GM12878 (cell line): ENCODE results near the gene CEACAM3. TPM values are rescaled to one million over a fixed set of nuclear protein-coding genes. Genes with fewer than 3 reads are reported as not detected.

Experiments
- ATAC-seq: fragments of 200-7000 bp; cut with Tn5 transposase; 3 replicates; pipeline ENCODE4 v1.9.1; 2020; ENCODE audit warnings: mild to moderate bottlenecking, moderate library complexity
- BruUV-seq: library from RNA; stranded (reverse); fragments of 400-500 nt; replicated peaks from 2 replicates; lab custom pipeline; 2021; lab: Mats Ljungman, UMichigan
- CTCF ChIA-PET: fragments of 300-600 bp; sonication (Branson Sonifier 250); formaldehyde crosslinking; extraction: SDS; loops from one replicate; lab custom pipeline; 2021; ENCODE audit warnings: inconsistent platforms; lab: Yijun Ruan, JAX
- POLR2A ChIA-PET: fragments of 350-600 bp; formaldehyde crosslinking; extraction: SDS; loops from one replicate; lab custom pipeline; 2021; ENCODE audit warnings: inconsistent platforms; lab: Charles Lee
- RAD21 ChIA-PET: fragments of 300-600 bp; sonication (Branson Sonifier 250); formaldehyde crosslinking; loops from one replicate; lab custom pipeline; 2023; ENCODE audit warnings: antibody characterized with exemption; ENCODE audit not compliant: unreplicated experiment; lab: Charles Lee
- SMC1A ChIA-PET: fragments of 300-600 bp; sonication (Branson Sonifier 250); formaldehyde crosslinking; loops from one replicate; lab custom pipeline; 2023; ENCODE audit not compliant: unreplicated experiment, uncharacterized antibody; lab: Charles Lee
- DNase-seq: peaks from one replicate; pipeline ENCODE4 v3.0.0-alpha.2; 2011; ENCODE audit warnings: low read depth, low spot score
- FAIRE-seq: peaks from 3 replicates; lab custom pipeline; 2011; peaks lifted over from hg19 to GRCh38; lab: Jason Lieb, UNC
- H2AFZ ChIP-seq: 2 replicates; pipeline ENCODE4 v1.6.0; 2011; ENCODE audit warnings: low read depth, low read length, control low read depth; ENCODE audit not compliant: control insufficient read depth
- H3K27ac ChIP-seq: 2 replicates; pipeline ENCODE4 v1.5.1; 2011; ENCODE audit warnings: control low read depth; ENCODE audit not compliant: control insufficient read depth, insufficient read depth
- H3K27me3 ChIP-seq, 2 experiments: replicated peaks in 1 of 2; 2 replicates each; pipeline versions ENCODE4 v1.6.0 to v1.6.1; 2011; ENCODE audit warnings: low read length in 1 of 2; ENCODE audit not compliant: control insufficient read depth in 2 of 2, insufficient read depth in 2 of 2
- H3K36me3 ChIP-seq, 2 experiments: 2 replicates each; pipeline ENCODE4 v1.5.1; 2011; ENCODE audit warnings: low read length in 1 of 2; ENCODE audit not compliant: control insufficient read depth in 2 of 2, insufficient read depth in 2 of 2
- H3K4me1 ChIP-seq: 2 replicates; pipeline ENCODE4 v1.6.1; 2011; ENCODE audit warnings: mild to moderate bottlenecking, low read length, moderate library complexity, mixed read lengths; ENCODE audit not compliant: control insufficient read depth, insufficient read depth
- H3K4me2 ChIP-seq: 2 replicates; pipeline ENCODE4 v1.6.0; 2011; ENCODE audit warnings: control low read depth; ENCODE audit not compliant: control insufficient read depth, insufficient read depth
- H3K4me3 ChIP-seq: fragments of 200-600 bp; sonication (generic); 2 replicates; pipeline ENCODE4 v1.5.1; 2016
- H3K79me2 ChIP-seq: 2 replicates; pipeline ENCODE4 v1.6.0; 2011; ENCODE audit warnings: low read length; ENCODE audit not compliant: control insufficient read depth, insufficient read depth
- H3K9ac ChIP-seq: 2 replicates; pipeline ENCODE4 v1.8.0; 2011; ENCODE audit warnings: low read length, control low read depth, mixed read lengths; ENCODE audit not compliant: control insufficient read depth, insufficient read depth
- H3K9me3 ChIP-seq: replicated peaks from 3 replicates; pipeline ENCODE4 v1.5.1; 2011; ENCODE audit warnings: mild to moderate bottlenecking, low read length; ENCODE audit not compliant: control insufficient read depth, insufficient read depth
- H4K20me1 ChIP-seq: 2 replicates; pipeline ENCODE4 v1.6.0; 2011; ENCODE audit not compliant: control insufficient read depth, insufficient read depth
- EGR1 ChIP-seq, 2 experiments: IDR thresholded peaks; 1 replicate in 1 of 2; 2 replicates in 1 of 2; pipeline ENCODE4 v1.6.1; 2011 to 2012; ENCODE audit warnings: low read depth in 2 of 2, low read length in 2 of 2, borderline replicate concordance in 1 of 2, mild to moderate bottlenecking in 1 of 2, moderate library complexity in 1 of 2
- PML ChIP-seq: IDR thresholded peaks from 2 replicates; pipeline ENCODE4 v1.6.1; 2012; ENCODE audit warnings: low read length, inconsistent platforms
- SMARCA5 ChIP-seq: fragments of 450-650 bp; IDR thresholded peaks from 2 replicates; pipeline ENCODE4 v1.6.1; 2017; ENCODE audit warnings: mild to moderate bottlenecking
- TARDBP ChIP-seq: IDR thresholded peaks from 2 replicates; pipeline ENCODE4 v1.6.1; 2016; ENCODE audit warnings: borderline replicate concordance
- WGBS: methylation state at CpG from one replicate; pipeline ENCODE4 v1.1.6; 2016; ENCODE audit warnings: low lambda C conversion rate; ENCODE audit not compliant: insufficient replicate concordance, insufficient coverage; ENCODE audit errors: missing lambda C conversion rate; 5-methylcytosine and 5-hydroxymethylcytosine counted together
- in situ Hi-C: fragments of 300-500 bp; cut with MboI; formaldehyde crosslinking; loops from 9 replicates; pipeline ENCODE4 v1.14.3; 2018; ENCODE audit warnings: mixed read lengths
- intact Hi-C: fragments of 100-400 bp; cut with micrococcal nuclease; formaldehyde crosslinking; loops from one replicate; pipeline ENCODE4 v1.14.2; 2022; ENCODE audit not compliant: unreplicated experiment
- polyA plus RNA-seq, 11 experiments: library from polyadenylated mRNA; depleted of rRNA in 4 of 11; unstranded in 6 of 11; stranded (reverse) in 5 of 11; fragments of >200 nt; fragmentation: Nextera tagmentation in 4 of 11; fragmentation: Illumina TruSeq in 1 of 11; extraction: Ambion mirVana in 4 of 11; extraction: Trizol in 1 of 11; gene quantifications; 1 replicate in 1 of 11; 2 replicates in 10 of 11; pipeline versions ENCODE4 v1.2.1 to v1.2.3, GENCODE V29; 2011 to 2016; ENCODE audit warnings: inconsistent platforms in 2 of 11, missing spikeins in 2 of 11, low read depth in 1 of 11
- total RNA-seq, 4 experiments: library from RNA; depleted of rRNA in 3 of 4; stranded (reverse); fragments of >200 nt in 3 of 4; fragmentation: Illumina TruSeq in 1 of 4; extraction: Trizol in 1 of 4; gene quantifications; 2 replicates each; pipeline versions ENCODE4 v1.2.1 to v1.2.3, GENCODE V29; 2013 to 2021
- TF ChIP-seq, protein P1 (sequence below): fragments of 450-650 bp; IDR thresholded peaks from 2 replicates; pipeline ENCODE4 v1.6.1; 2017; ENCODE audit warnings: mild to moderate bottlenecking, moderate library complexity
- TF ChIP-seq, protein P2 (sequence below): IDR thresholded peaks from 2 replicates; pipeline ENCODE4 v1.6.1; 2012; ENCODE audit warnings: improper control_type of control experiment, low read depth, low read length; ENCODE audit not compliant: insufficient replicate concordance

Gene CEACAM3
- total and polyA plus RNA-seq, 10 of the 15 experiments (the other 5 are each of a cell fraction or from before 2014, with no cell fraction given): not detected

DNA sequence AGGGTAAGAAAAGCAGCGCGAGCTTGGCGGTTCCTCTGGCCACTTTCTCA, 48.4 kb downstream of the CEACAM3 start, which contains the start of gene DMRTC2:
DMRTC2 (plus strand) TSS at position 42 of the 50 bp plus-strand sequence. CDS start 2,387 bp downstream, outside the sequence.
- POLR2A ChIA-PET: no interaction called here
- intact Hi-C loops: no loop called here
- no peaks in the 10 kb centered on the region for H3K36me3 ChIP-seq
- no peak within 1 kb of the TSS for H3K9ac ChIP-seq
- H3K4me3 ChIP-seq: no peak within 1 kb of the TSS
- 98% methylated on average over 3 of the region's 3 CpGs for WGBS
- H3K4me1 ChIP-seq: no peaks in the 10 kb centered on the region
- no peak within 1 kb of the TSS for H2AFZ ChIP-seq
- no peak for ATAC-seq
- H3K9me3 ChIP-seq: no peaks in the 10 kb centered on the region
- no peaks in the 10 kb centered on the region for H3K79me2 ChIP-seq
- in situ Hi-C loops: no loop called here
- TF ChIP-seq TARDBP (no peak), EGR1 (IDR thresholded peaks at IDR 0.05; ENCODE audit: borderline replicate concordance in 1 of 2, low read depth in 2 of 2, low read length in 2 of 2) (no peak), PML (no peak), SMARCA5 (no peak)
- TF ChIP-seq, protein P1, sequence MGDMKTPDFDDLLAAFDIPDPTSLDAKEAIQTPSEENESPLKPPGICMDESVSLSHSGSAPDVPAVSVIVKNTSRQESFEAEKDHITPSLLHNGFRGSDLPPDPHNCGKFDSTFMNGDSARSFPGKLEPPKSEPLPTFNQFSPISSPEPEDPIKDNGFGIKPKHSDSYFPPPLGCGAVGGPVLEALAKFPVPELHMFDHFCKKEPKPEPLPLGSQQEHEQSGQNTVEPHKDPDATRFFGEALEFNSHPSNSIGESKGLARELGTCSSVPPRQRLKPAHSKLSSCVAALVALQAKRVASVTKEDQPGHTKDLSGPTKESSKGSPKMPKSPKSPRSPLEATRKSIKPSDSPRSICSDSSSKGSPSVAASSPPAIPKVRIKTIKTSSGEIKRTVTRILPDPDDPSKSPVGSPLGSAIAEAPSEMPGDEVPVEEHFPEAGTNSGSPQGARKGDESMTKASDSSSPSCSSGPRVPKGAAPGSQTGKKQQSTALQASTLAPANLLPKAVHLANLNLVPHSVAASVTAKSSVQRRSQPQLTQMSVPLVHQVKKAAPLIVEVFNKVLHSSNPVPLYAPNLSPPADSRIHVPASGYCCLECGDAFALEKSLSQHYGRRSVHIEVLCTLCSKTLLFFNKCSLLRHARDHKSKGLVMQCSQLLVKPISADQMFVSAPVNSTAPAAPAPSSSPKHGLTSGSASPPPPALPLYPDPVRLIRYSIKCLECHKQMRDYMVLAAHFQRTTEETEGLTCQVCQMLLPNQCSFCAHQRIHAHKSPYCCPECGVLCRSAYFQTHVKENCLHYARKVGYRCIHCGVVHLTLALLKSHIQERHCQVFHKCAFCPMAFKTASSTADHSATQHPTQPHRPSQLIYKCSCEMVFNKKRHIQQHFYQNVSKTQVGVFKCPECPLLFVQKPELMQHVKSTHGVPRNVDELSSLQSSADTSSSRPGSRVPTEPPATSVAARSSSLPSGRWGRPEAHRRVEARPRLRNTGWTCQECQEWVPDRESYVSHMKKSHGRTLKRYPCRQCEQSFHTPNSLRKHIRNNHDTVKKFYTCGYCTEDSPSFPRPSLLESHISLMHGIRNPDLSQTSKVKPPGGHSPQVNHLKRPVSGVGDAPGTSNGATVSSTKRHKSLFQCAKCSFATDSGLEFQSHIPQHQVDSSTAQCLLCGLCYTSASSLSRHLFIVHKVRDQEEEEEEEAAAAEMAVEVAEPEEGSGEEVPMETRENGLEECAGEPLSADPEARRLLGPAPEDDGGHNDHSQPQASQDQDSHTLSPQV: no peak
- TF ChIP-seq, protein P2, sequence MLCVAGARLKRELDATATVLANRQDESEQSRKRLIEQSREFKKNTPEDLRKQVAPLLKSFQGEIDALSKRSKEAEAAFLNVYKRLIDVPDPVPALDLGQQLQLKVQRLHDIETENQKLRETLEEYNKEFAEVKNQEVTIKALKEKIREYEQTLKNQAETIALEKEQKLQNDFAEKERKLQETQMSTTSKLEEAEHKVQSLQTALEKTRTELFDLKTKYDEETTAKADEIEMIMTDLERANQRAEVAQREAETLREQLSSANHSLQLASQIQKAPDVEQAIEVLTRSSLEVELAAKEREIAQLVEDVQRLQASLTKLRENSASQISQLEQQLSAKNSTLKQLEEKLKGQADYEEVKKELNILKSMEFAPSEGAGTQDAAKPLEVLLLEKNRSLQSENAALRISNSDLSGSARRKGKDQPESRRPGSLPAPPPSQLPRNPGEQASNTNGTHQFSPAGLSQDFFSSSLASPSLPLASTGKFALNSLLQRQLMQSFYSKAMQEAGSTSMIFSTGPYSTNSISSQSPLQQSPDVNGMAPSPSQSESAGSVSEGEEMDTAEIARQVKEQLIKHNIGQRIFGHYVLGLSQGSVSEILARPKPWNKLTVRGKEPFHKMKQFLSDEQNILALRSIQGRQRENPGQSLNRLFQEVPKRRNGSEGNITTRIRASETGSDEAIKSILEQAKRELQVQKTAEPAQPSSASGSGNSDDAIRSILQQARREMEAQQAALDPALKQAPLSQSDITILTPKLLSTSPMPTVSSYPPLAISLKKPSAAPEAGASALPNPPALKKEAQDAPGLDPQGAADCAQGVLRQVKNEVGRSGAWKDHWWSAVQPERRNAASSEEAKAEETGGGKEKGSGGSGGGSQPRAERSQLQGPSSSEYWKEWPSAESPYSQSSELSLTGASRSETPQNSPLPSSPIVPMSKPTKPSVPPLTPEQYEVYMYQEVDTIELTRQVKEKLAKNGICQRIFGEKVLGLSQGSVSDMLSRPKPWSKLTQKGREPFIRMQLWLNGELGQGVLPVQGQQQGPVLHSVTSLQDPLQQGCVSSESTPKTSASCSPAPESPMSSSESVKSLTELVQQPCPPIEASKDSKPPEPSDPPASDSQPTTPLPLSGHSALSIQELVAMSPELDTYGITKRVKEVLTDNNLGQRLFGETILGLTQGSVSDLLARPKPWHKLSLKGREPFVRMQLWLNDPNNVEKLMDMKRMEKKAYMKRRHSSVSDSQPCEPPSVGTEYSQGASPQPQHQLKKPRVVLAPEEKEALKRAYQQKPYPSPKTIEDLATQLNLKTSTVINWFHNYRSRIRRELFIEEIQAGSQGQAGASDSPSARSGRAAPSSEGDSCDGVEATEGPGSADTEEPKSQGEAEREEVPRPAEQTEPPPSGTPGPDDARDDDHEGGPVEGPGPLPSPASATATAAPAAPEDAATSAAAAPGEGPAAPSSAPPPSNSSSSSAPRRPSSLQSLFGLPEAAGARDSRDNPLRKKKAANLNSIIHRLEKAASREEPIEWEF: no peak
- TF ChIP-seq, all 136 proteins: peak for 0
- Histone ChIP-seq H3K27ac (no peak within 1 kb of the TSS), H3K4me2 (no peak within 1 kb of the TSS), H3K27me3 (peaks cover 0 to 1% of the 10 kb centered on the region in 2 experiments; a peak in 2 of 4 replicates), H4K20me1 (no peaks in the 10 kb centered on the region)
- no TSS peak for BruUV-seq
- ChIA-PET SMC1A (no interaction called here), RAD21 (no interaction called here), CTCF (no interaction called here)
- DNase-seq: no peak
- FAIRE-seq: no peak
